Thoracic aorta (tissue), 2 donors: ENCODE results near the gene USH2A. TPM values are rescaled to one million over a fixed set of nuclear protein-coding genes. Genes with fewer than 3 reads are reported as not detected.

ENCODE experiments used
- ATAC-seq: fragments of 150-250 bp; one replicate; pipeline ENCODE4 v1.8.0; 2017; ENCODE audit warnings: low read depth; ENCODE audit not compliant: insufficient number of reproducible peaks, low FRiP score
- DNase-seq: peaks from one replicate; pipeline ENCODE4 v3.0.0-alpha.2; 2020; ENCODE audit warnings: low spot score
- H3K27ac ChIP-seq, 2 donors: fragments of 200-600 bp; sonication (generic); 1 replicate in 1 of 2; 2 replicates in 1 of 2; pipeline ENCODE4 v1.5.1; 2016; ENCODE audit warnings: mild to moderate bottlenecking in 2 of 2, moderate library complexity in 2 of 2
- H3K27me3 ChIP-seq: fragments of 200-600 bp; sonication (generic); replicated peaks from 2 replicates; pipeline ENCODE4 v1.6.0; 2016; ENCODE audit warnings: mild to moderate bottlenecking; ENCODE audit not compliant: insufficient read depth
- H3K36me3 ChIP-seq: fragments of 200-600 bp; sonication (generic); one replicate; pipeline ENCODE4 v1.5.1; 2016
- H3K4me1 ChIP-seq, 2 donors: fragments of 200-600 bp; sonication (generic); 1 replicate in 1 of 2; 2 replicates in 1 of 2; pipeline versions ENCODE4 v1.5.1 to v1.6.0; 2016; ENCODE audit warnings: low read depth in 2 of 2, mild to moderate bottlenecking in 1 of 2; ENCODE audit not compliant: control insufficient read depth in 1 of 2
- H3K4me3 ChIP-seq: fragments of 200-600 bp; sonication (generic); 2 replicates; pipeline ENCODE4 v1.5.1; 2016; ENCODE audit warnings: mild to moderate bottlenecking
- H3K9me3 ChIP-seq: fragments of 200-600 bp; sonication (generic); 2 replicates; pipeline ENCODE4 v1.5.1; 2016
- total RNA-seq, 2 donors: library from RNA; depleted of rRNA; stranded (reverse); fragments of >200 nt; gene quantifications; one replicate each; pipeline versions ENCODE4 v1.1.0 to v1.2.3, GENCODE V29; 2016
- TF ChIP-seq, protein P1 (sequence below): fragments of 200-600 bp; sonication (generic); IDR thresholded peaks from one replicate; pipeline ENCODE4 v1.5.1; 2019; ENCODE audit warnings: antibody characterized with exemption

The USH2A gene
- total RNA-seq, 2 donors from 2014 or later, result not detected

DNA sequence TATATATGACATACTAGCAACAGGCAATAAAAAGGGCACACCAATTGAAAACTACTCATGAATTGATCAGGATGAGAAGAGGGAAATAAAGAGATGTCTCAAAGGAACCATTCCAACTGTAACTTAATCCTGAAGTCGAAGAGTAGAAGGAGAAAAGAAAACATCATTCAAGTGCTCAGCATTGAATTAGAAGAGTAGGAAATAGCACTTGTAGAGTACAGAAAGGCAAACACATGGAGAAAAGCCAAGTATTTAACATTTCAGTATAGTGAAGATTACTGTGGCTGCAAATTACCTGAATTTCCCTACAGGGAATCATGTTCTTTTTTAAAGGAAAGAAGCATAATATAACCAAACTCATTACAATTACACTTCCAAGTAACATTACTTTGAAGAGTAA, 651.1 kb downstream of the USH2A start:
- Histone ChIP-seq H3K4me1 (no peaks in the 10 kb centered on the region), H3K9me3 (no peaks in the 10 kb centered on the region), H3K4me3 (no peak overlapping the region), H3K36me3 (no peaks in the 10 kb centered on the region), H3K27me3 (no peaks in the 10 kb centered on the region), H3K27ac (no peak overlapping the region)
- TF ChIP-seq, protein P1, sequence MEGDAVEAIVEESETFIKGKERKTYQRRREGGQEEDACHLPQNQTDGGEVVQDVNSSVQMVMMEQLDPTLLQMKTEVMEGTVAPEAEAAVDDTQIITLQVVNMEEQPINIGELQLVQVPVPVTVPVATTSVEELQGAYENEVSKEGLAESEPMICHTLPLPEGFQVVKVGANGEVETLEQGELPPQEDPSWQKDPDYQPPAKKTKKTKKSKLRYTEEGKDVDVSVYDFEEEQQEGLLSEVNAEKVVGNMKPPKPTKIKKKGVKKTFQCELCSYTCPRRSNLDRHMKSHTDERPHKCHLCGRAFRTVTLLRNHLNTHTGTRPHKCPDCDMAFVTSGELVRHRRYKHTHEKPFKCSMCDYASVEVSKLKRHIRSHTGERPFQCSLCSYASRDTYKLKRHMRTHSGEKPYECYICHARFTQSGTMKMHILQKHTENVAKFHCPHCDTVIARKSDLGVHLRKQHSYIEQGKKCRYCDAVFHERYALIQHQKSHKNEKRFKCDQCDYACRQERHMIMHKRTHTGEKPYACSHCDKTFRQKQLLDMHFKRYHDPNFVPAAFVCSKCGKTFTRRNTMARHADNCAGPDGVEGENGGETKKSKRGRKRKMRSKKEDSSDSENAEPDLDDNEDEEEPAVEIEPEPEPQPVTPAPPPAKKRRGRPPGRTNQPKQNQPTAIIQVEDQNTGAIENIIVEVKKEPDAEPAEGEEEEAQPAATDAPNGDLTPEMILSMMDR, result no peak
- ATAC-seq, result no peak
- no peak for DNase-seq

DNA sequence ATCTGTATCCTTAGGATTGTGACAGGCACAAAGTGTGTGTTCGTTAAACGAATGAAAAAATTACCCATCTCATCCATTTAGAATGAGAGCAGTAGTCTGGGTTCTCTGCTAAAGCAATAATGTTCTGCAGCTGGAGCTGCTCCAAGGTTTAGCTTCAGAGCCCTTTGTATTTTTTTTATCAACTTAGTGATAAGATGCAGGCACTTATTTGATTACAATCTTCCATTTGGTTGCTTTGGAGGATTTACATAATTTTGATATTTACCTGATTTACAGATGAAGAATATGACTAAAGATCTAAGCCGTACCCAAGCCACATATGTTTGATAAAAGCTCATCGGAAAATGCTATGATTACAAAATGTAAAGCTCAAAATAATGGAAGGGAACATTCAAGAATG, 654.9 kb downstream of the USH2A start:
- H3K27me3 ChIP-seq, result no peaks in the 10 kb centered on the region
- DNase-seq, result no peak
- H3K4me1 ChIP-seq, result no peaks in the 10 kb centered on the region
- no peak overlapping the region for H3K4me3 ChIP-seq
- H3K27ac ChIP-seq, result no peak overlapping the region
- H3K9me3 ChIP-seq, result no peaks in the 10 kb centered on the region
- no peaks in the 10 kb centered on the region for H3K36me3 ChIP-seq
- TF ChIP-seq, protein P1, result no peak
- ATAC-seq, result no peak

DNA sequence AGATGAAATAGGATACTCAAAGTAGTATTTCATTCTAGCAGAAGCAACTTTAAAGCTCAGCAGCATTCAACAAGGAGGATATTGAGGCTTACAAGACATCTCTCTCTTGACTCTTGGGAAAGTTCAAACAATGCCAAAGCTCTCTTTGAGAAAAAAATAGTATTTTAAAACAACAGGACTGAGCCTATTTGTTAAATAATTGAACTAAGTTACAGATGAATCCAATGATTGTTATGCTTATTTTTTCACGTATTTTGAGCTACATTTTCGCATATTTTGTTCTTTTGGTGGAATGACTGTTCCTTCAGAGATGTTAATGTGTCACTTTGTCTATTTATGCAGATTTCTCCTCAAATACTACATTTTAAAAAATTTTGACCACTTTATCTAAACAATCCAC, 655.5 kb downstream of the USH2A start:
- H3K36me3 ChIP-seq, result no peaks in the 10 kb centered on the region
- no peaks in the 10 kb centered on the region for H3K27me3 ChIP-seq
- H3K4me1 ChIP-seq, result no peaks in the 10 kb centered on the region
- TF ChIP-seq, protein P1, result no peak
- no peaks in the 10 kb centered on the region for H3K9me3 ChIP-seq
- no peak for ATAC-seq
- no peak for DNase-seq
- no peak overlapping the region for H3K4me3 ChIP-seq
- H3K27ac ChIP-seq, result no peak overlapping the region

DNA sequence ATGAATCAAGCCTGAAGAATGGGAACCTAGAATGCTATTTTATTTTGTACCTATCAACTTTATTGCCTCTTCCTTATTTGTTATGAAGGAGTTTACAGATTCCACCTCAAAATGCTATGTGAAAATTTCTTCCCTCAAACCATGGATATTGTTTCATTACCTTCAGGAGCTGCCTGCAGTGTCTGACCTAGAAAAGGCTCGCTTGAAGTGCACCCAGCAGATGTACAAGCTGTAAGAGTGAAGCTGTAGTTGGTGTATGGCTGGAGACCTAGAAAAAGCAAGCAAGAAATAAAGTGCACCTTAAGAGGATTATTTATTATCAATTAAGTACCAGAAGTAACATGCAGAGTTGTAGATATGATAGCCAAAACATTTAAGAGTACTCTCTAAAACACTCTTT, 656.7 kb downstream of the USH2A start:
- no peak overlapping the region for H3K4me3 ChIP-seq
- ATAC-seq, result no peak
- no peaks in the 10 kb centered on the region for H3K9me3 ChIP-seq
- no peaks in the 10 kb centered on the region for H3K36me3 ChIP-seq
- H3K27ac ChIP-seq, result no peak overlapping the region
- H3K4me1 ChIP-seq, result no peaks in the 10 kb centered on the region
- no peak for DNase-seq
- TF ChIP-seq, protein P1, result no peak
- no peaks in the 10 kb centered on the region for H3K27me3 ChIP-seq

DNA sequence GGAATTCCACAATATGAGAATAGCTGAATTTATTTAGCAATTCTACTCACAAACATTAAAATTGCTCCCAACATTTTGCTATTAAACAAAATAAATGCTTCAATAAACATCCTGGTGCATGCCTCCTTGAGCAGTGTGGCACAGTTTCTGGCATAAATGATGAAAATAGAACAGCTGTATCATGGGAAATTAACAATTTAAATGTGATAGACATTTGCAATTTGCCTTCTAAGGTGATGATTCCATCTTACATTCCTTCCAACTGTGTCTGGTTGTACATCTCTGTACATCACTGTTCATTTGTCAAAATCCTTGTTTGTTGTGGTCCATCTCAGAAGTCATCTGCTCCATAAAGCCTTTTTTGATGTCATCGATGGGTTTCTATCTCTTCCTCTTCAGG, 657.4 kb downstream of the USH2A start:
- ATAC-seq, result no peak
- no peaks in the 10 kb centered on the region for H3K36me3 ChIP-seq
- H3K4me3 ChIP-seq, result no peak overlapping the region
- no peaks in the 10 kb centered on the region for H3K9me3 ChIP-seq
- H3K4me1 ChIP-seq, result no peaks in the 10 kb centered on the region
- no peak overlapping the region for H3K27ac ChIP-seq
- H3K27me3 ChIP-seq, result no peaks in the 10 kb centered on the region
- TF ChIP-seq, protein P1, result no peak
- no peak for DNase-seq
